Pancreas (tissue), 10 donors: Measurements from ENCODE around the gene ARHGAP8. TPM values are rescaled to one million over a fixed set of nuclear protein-coding genes. Genes with fewer than 3 reads are reported as not detected.

Source experiments
- ATAC-seq, 4 donors: fragments of 200-7000 bp; cut with Tn5 transposase; one replicate each; pipeline versions ENCODE4 v1.8.0 to v1.9.1; 2020; ENCODE audit warnings: mild to moderate bottlenecking in 4 of 4, moderate library complexity in 4 of 4
- DNase-seq, 6 donors: peaks; one replicate each; pipeline ENCODE4 v3.0.0-alpha.2; 2020
- FAIRE-seq: peaks from 2 replicates; lab custom pipeline; 2012; peaks lifted over from hg19 to GRCh38; lab: Jason Lieb, UNC
- H3K27ac ChIP-seq, 4 donors: fragments of 200-600 bp; sonication (generic); 1 replicate in 3 of 4; 2 replicates in 1 of 4; pipeline versions ENCODE4 v1.5.0 to v1.8.0; 2020
- H3K27me3 ChIP-seq, 4 donors: fragments of 200-600 bp; one replicate each; pipeline ENCODE4 v1.8.0; 2021
- H3K36me3 ChIP-seq, 3 donors: fragments of 200-600 bp; sonication (generic) in 1 of 3; one replicate each; pipeline versions ENCODE4 v1.5.0 to v1.8.0; 2020 to 2021
- H3K4me1 ChIP-seq, 3 donors: fragments of 200-600 bp; one replicate each; pipeline ENCODE4 v1.8.0; 2021
- H3K4me3 ChIP-seq, 4 donors: fragments of 200-600 bp; sonication (generic) in 2 of 4; one replicate each; pipeline versions ENCODE4 v1.5.0 to v1.8.0; 2020 to 2021
- H3K9me3 ChIP-seq, 4 donors: fragments of 200-600 bp; one replicate each; pipeline ENCODE4 v1.8.0; 2021
- CTCF ChIP-seq, 4 donors: fragments of 200-600 bp; sonication (generic) in 3 of 4; IDR thresholded peaks; one replicate each; pipeline versions ENCODE4 v1.5.0 to v1.8.0; 2021; ENCODE audit warnings: antibody characterized with exemption in 4 of 4
- WGBS, 2 donors: extraction: QIAGEN DNeasy Blood & Tissue Kit; methylation state at CpG; one replicate each; pipeline ENCODE4 v1.1.7; 2013; 5-methylcytosine and 5-hydroxymethylcytosine counted together
- intact Hi-C, 3 donors: fragments of 100-400 bp; cut with DNase I; formaldehyde crosslinking; loops; one replicate each; pipeline versions ENCODE4 v1.11.1 to v1.14.2; 2022
- polyA plus RNA-seq, 2 donors: library from polyadenylated mRNA; stranded (reverse); fragments of 200-250 nt; gene quantifications; one replicate each; pipeline ENCODE4 v1.2.3, GENCODE V29; 2013
- total RNA-seq, 6 donors: library from RNA; stranded (reverse); fragmentation: NEBNext Ultra II Directional in 4 of 6; extraction: Animal tissue kit (Norgen Biotek cat#: 25700) in 4 of 6; gene quantifications; one replicate each; pipeline versions ENCODE4 v1.2.1 to v1.2.4, GENCODE V29; 2021 to 2023
- donor health status: healthy with polysubstance abuse.
- donor health status: DM: no; HTN: no; CAD: no; lungs with moderate emphysema.
- donor health status: DM: no; HTN: no; CAD: no.
- donor health status: control.
- donor health status: control.
- donor health status: Bipolar disorder and iron deficiency.
- donor health status: DM: yes; HTN: yes; CAD: no.
- donor health status: DM: no; HTN: no; CAD: no.
- donor health status: DM: no; HTN: no; CAD: no.
- donor health status: DM: yes; HTN: yes; CAD: no.

The ARHGAP8 gene
- total RNA-seq = 10 to 100 TPM in 4 of 6 donors, 1 to 10 TPM in 2; 8.6 to 20.1 (median 11.1) TPM
- 10 to 100 TPM; 52.2 to 59.2 TPM for polyA plus RNA-seq

- intact Hi-C loops = no loop called here
- ATAC-seq (peak; percentile 78 to 87 (median 80)), DNase-seq (peak; percentile 65 to 88 (median 78)), FAIRE-seq (no peak)
- Histone ChIP-seq H3K4me3 (peak within 1 kb of the TSS; percentile 45 to 72 (median 54)), H3K27me3 (no peaks in the 10 kb centered on the region), H3K27ac (peak within 1 kb of the TSS; percentile 17 to 73 (median 60)), H3K9me3 (no peaks in the 10 kb centered on the region), H3K36me3 (no peaks in the 10 kb centered on the region), H3K4me1 (peaks cover 13 to 23% (median 17%) of the 10 kb centered on the region in 3 donors)
- WGBS, 2 donors = 1 to 3% methylated on average over 54 to 75 of the region's 78 CpGs
- TF ChIP-seq CTCF (IDR thresholded peaks at IDR 0.05) = no peak
Measured at GRCh38 chr22:44752285-44753188, at the start of gene ARHGAP8. ARHGAP8 (plus strand) TSS chr22:44752575; CDS start chr22:44786528, 33,953 bp downstream.

GRCh38 chr22:44703255-44703870, 49.0 kb upstream of the ARHGAP8 start:
- no peaks in the 10 kb centered on the region for H3K36me3 ChIP-seq
- peak overlapping the region; percentile 58 to 76 (median 74) for H3K4me3 ChIP-seq
- WGBS, 2 donors = 28 to 35% methylated on average over 23 of the region's 23 CpGs
- peaks cover 0 to 3% (median 0%) of the 10 kb centered on the region in 3 donors for H3K4me1 ChIP-seq
- DNase-seq (peak in 1 of 6 donors; percentile 55), FAIRE-seq (no peak), ATAC-seq (no peak)
- no peaks in the 10 kb centered on the region for H3K9me3 ChIP-seq
- H3K27ac ChIP-seq = no peak overlapping the region
- intact Hi-C loops = no loop called here
- H3K27me3 ChIP-seq = no peaks in the 10 kb centered on the region
- no peak for TF ChIP-seq CTCF (IDR thresholded peaks at IDR 0.05)

GRCh38 chr22:44704159-44705021, 48.0 kb upstream of the ARHGAP8 start:
- WGBS, 2 donors = 93 to 94% methylated on average over 15 to 16 of the region's 16 CpGs
- DNase-seq (peak in 1 of 6 donors; percentile 58), ATAC-seq (no peak), FAIRE-seq (no peak)
- no peak overlapping the region for H3K27ac ChIP-seq
- H3K27me3 ChIP-seq = no peaks in the 10 kb centered on the region
- H3K9me3 ChIP-seq = no peaks in the 10 kb centered on the region
- intact Hi-C loops = no loop called here
- no peaks in the 10 kb centered on the region for H3K36me3 ChIP-seq
- peaks cover 0 to 3% (median 0%) of the 10 kb centered on the region in 3 donors for H3K4me1 ChIP-seq
- H3K4me3 ChIP-seq = no peak overlapping the region
- TF ChIP-seq CTCF (IDR thresholded peaks at IDR 0.05) = no peak

- TF ChIP-seq CTCF (IDR thresholded peaks at IDR 0.05) = no peak
- H3K27ac ChIP-seq = no peak overlapping the region
- ATAC-seq (no peak), DNase-seq (no peak), FAIRE-seq (no peak)
- H3K9me3 ChIP-seq = no peaks in the 10 kb centered on the region
- peaks cover 0 to 3% (median 0%) of the 10 kb centered on the region in 3 donors for H3K4me1 ChIP-seq
- no peaks in the 10 kb centered on the region for H3K36me3 ChIP-seq
- 93 to 94% methylated on average over 4 of the region's 4 CpGs for WGBS, 2 donors
- H3K4me3 ChIP-seq = no peak overlapping the region
- intact Hi-C loops = no loop called here
- no peaks in the 10 kb centered on the region for H3K27me3 ChIP-seq
Measured at GRCh38 chr22:44705022-44705297, 47.4 kb upstream of the ARHGAP8 start.
